WTC11 (cell line): ENCODE measurements around the gene UGT3A2. TPM values are rescaled to one million over a fixed set of nuclear protein-coding genes. Genes with fewer than 3 reads are reported as not detected.

ENCODE experiments used
- ATAC-seq: fragments of 200-7000 bp; cut with Tn5 transposase; 2 replicates; pipeline ENCODE4 v1.10.0; 2021; ENCODE audit warnings: mild to moderate bottlenecking, moderate library complexity
- CTCF ChIA-PET: fragments of 300-600 bp; sonication (Branson Sonifier 250); formaldehyde crosslinking; loops from one replicate; lab custom pipeline; 2021; ENCODE audit warnings: antibody characterized with exemption; lab: Charles Lee
- POLR2A ChIA-PET: fragments of 350-600 bp; sonication (Branson Sonifier 250); formaldehyde crosslinking; loops from one replicate; lab custom pipeline; 2021; ENCODE audit warnings: antibody characterized with exemption; lab: Charles Lee
- DNase-seq: peaks from one replicate; pipeline ENCODE4 v3.0.0; 2021; ENCODE audit warnings: low spot score
- H3K27ac Mint-ChIP-seq: 2 replicates; pipeline ENCODE4 v1.8.0; 2021; ENCODE audit warnings: mixed read lengths
- H3K27me3 Mint-ChIP-seq: 2 replicates; pipeline ENCODE4 v1.8.0; 2021; ENCODE audit warnings: low read depth, mild to moderate bottlenecking, moderate library complexity, mixed read lengths
- H3K36me3 Mint-ChIP-seq: 2 replicates; pipeline ENCODE4 v1.8.0; 2021; ENCODE audit warnings: mixed read lengths
- H3K4me1 Mint-ChIP-seq: 2 replicates; pipeline ENCODE4 v1.8.0; 2022; ENCODE audit warnings: mixed read lengths
- H3K4me3 Mint-ChIP-seq: 2 replicates; pipeline ENCODE4 v1.8.0; 2021; ENCODE audit warnings: mild to moderate bottlenecking, moderate library complexity, mixed read lengths
- H3K9me3 Mint-ChIP-seq: 2 replicates; pipeline ENCODE4 v1.8.0; 2021; ENCODE audit warnings: mixed read lengths
- AFF4 ChIP-seq: sonication (generic); formaldehyde crosslinking; IDR thresholded peaks from 2 replicates; pipeline ENCODE4 v1.8.1; 2023; ENCODE audit warnings: mild to moderate bottlenecking, missing genetic modification reagents, borderline replicate concordance
- ATF1 ChIP-seq: sonication (generic); formaldehyde crosslinking; IDR thresholded peaks from 2 replicates; pipeline ENCODE4 v1.8.1; 2023; ENCODE audit warnings: mild to moderate bottlenecking, moderate library complexity, missing genetic modification reagents
- ATF2 ChIP-seq: sonication (generic); formaldehyde crosslinking; IDR thresholded peaks from 2 replicates; pipeline ENCODE4 v1.8.1; 2022; ENCODE audit warnings: low read depth, missing genetic modification reagents, borderline replicate concordance
- ATF6 ChIP-seq: sonication (generic); formaldehyde crosslinking; IDR thresholded peaks from 2 replicates; pipeline ENCODE4 v1.8.1; 2023; ENCODE audit warnings: mild to moderate bottlenecking, missing genetic modification reagents
- CBFB ChIP-seq: sonication (generic); formaldehyde crosslinking; IDR thresholded peaks from 2 replicates; pipeline ENCODE4 v1.8.1; 2022; ENCODE audit warnings: mild to moderate bottlenecking, low read depth, missing genetic modification reagents
- CREB1 ChIP-seq: sonication (generic); formaldehyde crosslinking; IDR thresholded peaks from 2 replicates; pipeline ENCODE4 v1.8.0; 2023; ENCODE audit warnings: mild to moderate bottlenecking, missing genetic modification reagents
- CREM ChIP-seq: sonication (generic); formaldehyde crosslinking; IDR thresholded peaks from 2 replicates; pipeline ENCODE4 v1.8.1; 2022; ENCODE audit warnings: mild to moderate bottlenecking, missing genetic modification reagents, moderate library complexity
- ESRRA ChIP-seq: sonication (generic); formaldehyde crosslinking; IDR thresholded peaks from 2 replicates; pipeline ENCODE4 v1.8.1; 2022; ENCODE audit warnings: mild to moderate bottlenecking, missing genetic modification reagents, borderline replicate concordance
- FOXP1 ChIP-seq: sonication (generic); formaldehyde crosslinking; IDR thresholded peaks from 2 replicates; pipeline ENCODE4 v1.8.0; 2022; ENCODE audit warnings: missing genetic modification reagents, mild to moderate bottlenecking, moderate library complexity, borderline replicate concordance
- HMGXB4 ChIP-seq: sonication (generic); formaldehyde crosslinking; IDR thresholded peaks from 2 replicates; pipeline ENCODE4 v1.8.1; 2023; ENCODE audit warnings: mild to moderate bottlenecking, moderate library complexity, missing genetic modification reagents
- IRF1 ChIP-seq: sonication (generic); formaldehyde crosslinking; IDR thresholded peaks from 2 replicates; pipeline ENCODE4 v1.8.0; 2023; ENCODE audit warnings: missing genetic modification reagents
- IRF2 ChIP-seq: sonication (generic); formaldehyde crosslinking; IDR thresholded peaks from 2 replicates; pipeline ENCODE4 v1.8.0; 2022; ENCODE audit warnings: low read depth, missing genetic modification reagents, borderline replicate concordance
- KAT7 ChIP-seq: sonication (generic); formaldehyde crosslinking; IDR thresholded peaks from 2 replicates; pipeline ENCODE4 v1.8.1; 2023; ENCODE audit warnings: missing genetic modification reagents, mild to moderate bottlenecking, borderline replicate concordance
- MLX ChIP-seq: sonication (generic); formaldehyde crosslinking; IDR thresholded peaks from 2 replicates; pipeline ENCODE4 v1.8.1; 2023; ENCODE audit warnings: mild to moderate bottlenecking, missing genetic modification reagents, moderate library complexity
- MXD4 ChIP-seq: fragments of 250-450 bp; sonication (Bioruptor Pico); IDR thresholded peaks from 2 replicates; pipeline ENCODE4 v1.8.0; 2021; ENCODE audit warnings: mild to moderate bottlenecking, moderate library complexity, borderline replicate concordance
- NFE2L1 ChIP-seq: sonication (generic); formaldehyde crosslinking; IDR thresholded peaks from 2 replicates; pipeline ENCODE4 v1.8.1; 2023; ENCODE audit warnings: missing genetic modification reagents
- NR1H2 ChIP-seq: sonication (generic); formaldehyde crosslinking; IDR thresholded peaks from 2 replicates; pipeline ENCODE4 v1.9.0; 2021; ENCODE audit warnings: mild to moderate bottlenecking, moderate library complexity, missing genetic modification reagents
- OVOL2 ChIP-seq: fragments of 250-450 bp; sonication (Bioruptor Pico); IDR thresholded peaks from 2 replicates; pipeline ENCODE4 v1.9.0; 2021; ENCODE audit warnings: mild to moderate bottlenecking, borderline replicate concordance
- SOX15 ChIP-seq: fragments of 250-450 bp; sonication (Bioruptor Pico); IDR thresholded peaks from 2 replicates; pipeline ENCODE4 v1.9.0; 2021; ENCODE audit warnings: mild to moderate bottlenecking
- TCF7 ChIP-seq: sonication (generic); formaldehyde crosslinking; IDR thresholded peaks from 2 replicates; pipeline ENCODE4 v1.8.0; 2022; ENCODE audit warnings: mild to moderate bottlenecking, low read depth, missing genetic modification reagents, moderate library complexity
- ZNF138 ChIP-seq: sonication (generic); formaldehyde crosslinking; conservative IDR thresholded peaks from 2 replicates; pipeline ENCODE4 v1.8.1; 2022; ENCODE audit warnings: mild to moderate bottlenecking, moderate library complexity, missing genetic modification reagents
- ZNF232 ChIP-seq: sonication (generic); formaldehyde crosslinking; IDR thresholded peaks from 2 replicates; pipeline ENCODE4 v1.8.0; 2022; ENCODE audit warnings: mild to moderate bottlenecking, missing genetic modification reagents
- ZNF263 ChIP-seq: sonication (generic); formaldehyde crosslinking; IDR thresholded peaks from 2 replicates; pipeline ENCODE4 v1.8.1; 2022; ENCODE audit warnings: low read depth, mild to moderate bottlenecking, moderate library complexity, missing genetic modification reagents
- ZNF317 ChIP-seq: sonication (generic); formaldehyde crosslinking; IDR thresholded peaks from 2 replicates; pipeline ENCODE4 v1.8.1; 2023; ENCODE audit warnings: low read depth, mild to moderate bottlenecking, moderate library complexity, missing genetic modification reagents, borderline replicate concordance
- ZNF512 ChIP-seq: sonication (generic); formaldehyde crosslinking; IDR thresholded peaks from 2 replicates; pipeline ENCODE4 v1.8.1; 2022; ENCODE audit warnings: missing genetic modification reagents, borderline replicate concordance
- total RNA-seq: library from RNA; stranded (reverse); gene quantifications from 3 replicates; pipeline ENCODE4 v1.2.3, GENCODE V29; 2021

UGT3A2 gene
- total RNA-seq, 1 experiment from 2014 or later: 13.6 TPM

GRCh38 chr5:36058776-36059175, 7.9 kb downstream of the UGT3A2 start:
- no peak for TF ChIP-seq ESRRA
- TF ChIP-seq NFE2L1 (CRISPR knock-in tag): no peak
- no peak for TF ChIP-seq IRF2 (CRISPR knock-in tag)
- TF ChIP-seq FOXP1: no peak
- no peak for TF ChIP-seq ATF6 (CRISPR knock-in tag)
- TF ChIP-seq SOX15 (CRISPR knock-in tag): no peak
- no peak for TF ChIP-seq MLX (CRISPR knock-in tag)
- no peak for TF ChIP-seq ZNF232 (CRISPR knock-in tag)
- no peak for TF ChIP-seq KAT7 (CRISPR knock-in tag)
- TF ChIP-seq ZNF512 (CRISPR knock-in tag): no peak
- TF ChIP-seq ZNF263 (CRISPR knock-in tag): no peak
- no peak for TF ChIP-seq OVOL2
- no peak for TF ChIP-seq TCF7
- no peak for TF ChIP-seq ZNF138 (CRISPR knock-in tag)
- TF ChIP-seq IRF1 (CRISPR knock-in tag): no peak
- no peak for TF ChIP-seq CREM
- TF ChIP-seq CREB1 (CRISPR knock-in tag): no peak
- no peak for TF ChIP-seq AFF4 (CRISPR knock-in tag)
- ChIA-PET POLR2A (no interaction called here), CTCF (no interaction called here)
- Mint-ChIP-seq H3K27ac (no peak overlapping the region), H3K9me3 (no peaks in the 10 kb centered on the region), H3K36me3 (peaks cover 18% of the 10 kb centered on the region), H3K27me3 (no peaks in the 10 kb centered on the region), H3K4me1 (no peaks in the 10 kb centered on the region), H3K4me3 (no peak overlapping the region)
- no peak for ATAC-seq
- DNase-seq: no peak

GRCh38 chr5:36057386-36057785, 9.3 kb downstream of the UGT3A2 start:
- Mint-ChIP-seq H3K27ac (no peak overlapping the region), H3K9me3 (no peaks in the 10 kb centered on the region), H3K4me1 (no peaks in the 10 kb centered on the region), H3K36me3 (peaks cover 4% of the 10 kb centered on the region), H3K27me3 (no peaks in the 10 kb centered on the region), H3K4me3 (no peak overlapping the region)
- ChIA-PET CTCF (interaction anchor here (0.8 kb wide), 1 partner anchor 22 kb away, joined by 3 read pairs; no protein-coding TSS in a partner anchor), POLR2A (no interaction called here)
- DNase-seq (no peak), ATAC-seq (no peak)
- TF ChIP-seq ZNF232 (CRISPR knock-in tag): no peak
- TF ChIP-seq ATF1 (CRISPR knock-in tag): no peak
- no peak for TF ChIP-seq ATF2
- TF ChIP-seq NR1H2 (CRISPR knock-in tag): no peak
- TF ChIP-seq CBFB (CRISPR knock-in tag): no peak
- TF ChIP-seq MXD4 (CRISPR knock-in tag): no peak
- TF ChIP-seq HMGXB4 (CRISPR knock-in tag): no peak
- TF ChIP-seq NFE2L1 (CRISPR knock-in tag): no peak
- no peak for TF ChIP-seq ZNF317
